Natural killer cell (primary cell): Measurements from ENCODE around the gene SP7. TPM values are rescaled to one million over a fixed set of nuclear protein-coding genes. Genes with fewer than 3 reads are reported as not detected.

ENCODE experiments used
- ATAC-seq, 3 donors: fragments of 150-1000 bp in 2 of 3; fragments of 200-7000 bp in 1 of 3; cut with Tn5 transposase; 1 replicate in 1 of 3; 2 replicates in 2 of 3; pipeline ENCODE4 v1.10.0; 2021; ENCODE audit warnings: mild to moderate bottlenecking in 2 of 3, moderate library complexity in 2 of 3
- DNase-seq, 2 donors: peaks; one replicate each; pipeline versions ENCODE4 v3.0.0 to v3.0.0-alpha.2; 2013 to 2021; ENCODE audit warnings: mixed read lengths in 1 of 2
- H3K27ac ChIP-seq: one replicate; pipeline ENCODE4 v1.5.1; 2013; ENCODE audit warnings: mild to moderate bottlenecking, low read length
- H3K27me3 ChIP-seq: one replicate; pipeline ENCODE4 v1.6.1; 2013; ENCODE audit warnings: low read length; ENCODE audit not compliant: control insufficient read depth, insufficient read depth
- H3K36me3 ChIP-seq: one replicate; pipeline ENCODE4 v1.6.1; 2013; ENCODE audit warnings: low read length; ENCODE audit not compliant: control insufficient read depth, insufficient read depth
- H3K4me1 ChIP-seq: one replicate; pipeline ENCODE4 v1.6.1; 2013; ENCODE audit warnings: low read length; ENCODE audit not compliant: control insufficient read depth, insufficient read depth
- H3K4me3 ChIP-seq: one replicate; pipeline ENCODE4 v1.5.1; 2013; ENCODE audit warnings: low read length
- H3K9me3 ChIP-seq: one replicate; pipeline ENCODE4 v1.6.1; 2013; ENCODE audit warnings: low read length; ENCODE audit not compliant: control insufficient read depth, insufficient read depth
- H3K27ac Mint-ChIP-seq, 2 donors: one replicate each; pipeline ENCODE4 v1.8.0; 2022; ENCODE audit warnings: mild to moderate bottlenecking in 2 of 2, mixed read lengths in 2 of 2, moderate library complexity in 1 of 2
- H3K27me3 Mint-ChIP-seq, 2 donors: one replicate each; pipeline ENCODE4 v1.8.0; 2022; ENCODE audit warnings: low read depth in 2 of 2, mixed read lengths in 2 of 2
- H3K36me3 Mint-ChIP-seq: one replicate; pipeline ENCODE4 v1.8.0; 2022; ENCODE audit warnings: mixed read lengths
- H3K4me1 Mint-ChIP-seq, 2 donors: one replicate each; pipeline ENCODE4 v1.8.0; 2022; ENCODE audit warnings: mixed read lengths in 2 of 2
- H3K4me3 Mint-ChIP-seq: one replicate; pipeline ENCODE4 v1.8.0; 2022; ENCODE audit warnings: mild to moderate bottlenecking, moderate library complexity, mixed read lengths
- H3K9me3 Mint-ChIP-seq, 2 donors: one replicate each; pipeline ENCODE4 v1.8.0; 2022; ENCODE audit warnings: mixed read lengths in 2 of 2
- WGBS: methylation state at CpG from one replicate; pipeline ENCODE4 v1.1.7; 2013; ENCODE audit warnings: missing lambda C conversion rate; ENCODE audit not compliant: insufficient coverage; 5-methylcytosine and 5-hydroxymethylcytosine counted together
- intact Hi-C: fragments of 100-400 bp; cut with micrococcal nuclease; formaldehyde crosslinking; loops from one replicate; pipeline ENCODE4 v1.14.2; 2022
- total RNA-seq, 4 donors: library from RNA; stranded (reverse); fragments of 120-200 nt in 1 of 4; gene quantifications; one replicate each; pipeline versions ENCODE4 v1.2.3 to v1.2.4, GENCODE V29; 2013 to 2022
- TF ChIP-seq, protein P1 (sequence below): fragments of 200-600 bp; IDR thresholded peaks from one replicate; pipeline ENCODE4 v1.8.0; 2022; ENCODE audit warnings: antibody characterized with exemption

SP7 gene
- total RNA-seq, 3 donors from 2014 or later (not counting 1 experiment from before 2014, with no cell fraction given) = 0.07 TPM; not detected in 2

DNA sequence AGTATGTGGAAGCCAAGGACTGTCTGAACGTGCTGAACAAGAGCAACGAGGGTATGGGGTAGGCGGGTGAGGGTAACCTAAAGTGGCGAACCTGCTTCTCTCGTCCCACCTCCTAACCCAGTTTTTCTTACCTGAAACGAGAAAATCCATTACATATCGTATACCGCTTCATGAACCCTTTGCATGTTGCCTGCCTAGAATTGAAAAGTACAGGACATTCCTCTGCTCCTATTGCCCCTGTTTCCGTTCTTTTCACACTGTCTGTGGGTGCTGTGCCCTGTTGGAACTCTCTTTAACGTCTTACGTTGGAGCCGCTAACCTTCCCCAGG lies 40.3 kb downstream of the SP7 start:
- TF ChIP-seq, protein P1, sequence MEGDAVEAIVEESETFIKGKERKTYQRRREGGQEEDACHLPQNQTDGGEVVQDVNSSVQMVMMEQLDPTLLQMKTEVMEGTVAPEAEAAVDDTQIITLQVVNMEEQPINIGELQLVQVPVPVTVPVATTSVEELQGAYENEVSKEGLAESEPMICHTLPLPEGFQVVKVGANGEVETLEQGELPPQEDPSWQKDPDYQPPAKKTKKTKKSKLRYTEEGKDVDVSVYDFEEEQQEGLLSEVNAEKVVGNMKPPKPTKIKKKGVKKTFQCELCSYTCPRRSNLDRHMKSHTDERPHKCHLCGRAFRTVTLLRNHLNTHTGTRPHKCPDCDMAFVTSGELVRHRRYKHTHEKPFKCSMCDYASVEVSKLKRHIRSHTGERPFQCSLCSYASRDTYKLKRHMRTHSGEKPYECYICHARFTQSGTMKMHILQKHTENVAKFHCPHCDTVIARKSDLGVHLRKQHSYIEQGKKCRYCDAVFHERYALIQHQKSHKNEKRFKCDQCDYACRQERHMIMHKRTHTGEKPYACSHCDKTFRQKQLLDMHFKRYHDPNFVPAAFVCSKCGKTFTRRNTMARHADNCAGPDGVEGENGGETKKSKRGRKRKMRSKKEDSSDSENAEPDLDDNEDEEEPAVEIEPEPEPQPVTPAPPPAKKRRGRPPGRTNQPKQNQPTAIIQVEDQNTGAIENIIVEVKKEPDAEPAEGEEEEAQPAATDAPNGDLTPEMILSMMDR = no peak
- DNase-seq (no peak), ATAC-seq (peak in 2 of 3 donors; percentile 2)
- peak overlapping the region; percentile 75 for H3K27ac ChIP-seq
- peaks cover 48 to 51% of the 10 kb centered on the region in 2 donors for H3K4me1 Mint-ChIP-seq
- intact Hi-C loops = loop anchor here (1.0 to 5.0 kb wide), 2 partner anchors 25 to 74 kb away; partner anchors contain the start of gene AAAS
- H3K4me3 Mint-ChIP-seq = peak overlapping the region; percentile 96
- H3K4me1 ChIP-seq = peaks cover 42% of the 10 kb centered on the region
- no peaks in the 10 kb centered on the region for H3K9me3 ChIP-seq
- H3K27ac Mint-ChIP-seq = peak overlapping the region; percentile 95 to 98
- no peaks in the 10 kb centered on the region for H3K9me3 Mint-ChIP-seq
- no peaks in the 10 kb centered on the region for H3K36me3 Mint-ChIP-seq
- no peaks in the 10 kb centered on the region for H3K27me3 ChIP-seq
- WGBS = 11% methylated on average over 9 of the region's 12 CpGs
- H3K4me3 ChIP-seq = peak overlapping the region; percentile 79
- peaks cover 10% of the 10 kb centered on the region for H3K36me3 ChIP-seq
- H3K27me3 Mint-ChIP-seq = no peaks in the 10 kb centered on the region

DNA sequence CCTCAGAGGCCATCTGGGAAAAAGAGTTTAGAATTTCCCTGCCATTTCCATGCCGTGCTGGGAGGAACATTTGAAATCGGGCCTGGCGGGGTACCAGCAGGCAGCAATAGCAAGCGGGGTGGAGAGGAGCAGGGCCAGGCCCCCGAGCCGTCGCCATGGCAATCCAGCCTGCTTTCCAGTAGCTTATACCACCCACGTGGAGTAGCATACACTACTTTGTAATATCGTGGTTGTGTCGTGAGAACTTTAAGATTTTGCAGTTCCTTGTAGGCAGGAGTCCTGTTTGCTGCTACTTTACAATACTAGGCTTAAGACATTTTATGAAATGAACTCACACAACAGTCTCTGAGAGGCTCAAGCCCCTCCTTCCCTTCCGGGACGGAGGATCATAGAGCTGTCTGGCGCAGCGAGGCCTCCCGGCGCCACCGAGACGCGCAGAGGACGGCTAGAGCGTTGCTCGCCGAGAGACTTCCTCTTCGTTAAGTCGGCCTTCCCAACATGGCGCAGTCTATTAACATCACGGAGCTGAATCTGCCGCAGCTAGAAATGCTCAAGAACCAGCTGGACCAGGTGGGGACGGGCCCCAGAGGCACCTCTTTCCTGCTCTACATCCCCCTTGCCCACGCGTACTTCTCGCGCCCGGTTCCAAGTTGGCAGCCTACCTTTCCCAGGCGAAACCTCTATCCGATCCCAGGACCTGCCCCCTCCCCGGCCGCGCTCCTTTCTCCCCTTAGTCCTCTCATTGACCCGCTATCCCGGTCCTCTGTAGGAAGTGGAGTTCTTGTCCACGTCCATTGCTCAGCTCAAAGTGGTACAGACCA lies 40.9 kb downstream of the SP7 start, which contains the start of gene PFDN5:
TSS of gene PFDN5 (plus strand) at position 473 of the 821 bp plus-strand sequence. CDS start at position 499, 26 bp downstream.
- no peaks in the 10 kb centered on the region for H3K27me3 Mint-ChIP-seq
- intact Hi-C loops = loop anchor here (1.0 to 5.0 kb wide), 2 partner anchors 26 to 73 kb away; partner anchors contain the start of gene AAAS
- under 1% methylated on average over 36 of the region's 42 CpGs for WGBS
- H3K36me3 Mint-ChIP-seq = no peaks in the 10 kb centered on the region
- Histone ChIP-seq H3K36me3 (peaks cover 10% of the 10 kb centered on the region), H3K4me1 (peaks cover 36% of the 10 kb centered on the region), H3K4me3 (peak within 1 kb of the TSS; percentile 79), H3K27ac (peak within 1 kb of the TSS; percentile 75), H3K27me3 (no peaks in the 10 kb centered on the region), H3K9me3 (no peaks in the 10 kb centered on the region)
- peak; percentile 90 to 97 (median 92) for ATAC-seq
- peak; percentile 77 to 95 for DNase-seq
- peaks cover 42 to 46% of the 10 kb centered on the region in 2 donors for H3K4me1 Mint-ChIP-seq
- TF ChIP-seq, protein P1 = no peak
- peak within 1 kb of the TSS; percentile 95 to 98 for H3K27ac Mint-ChIP-seq
- no peaks in the 10 kb centered on the region for H3K9me3 Mint-ChIP-seq
- peak within 1 kb of the TSS; percentile 96 for H3K4me3 Mint-ChIP-seq

DNA sequence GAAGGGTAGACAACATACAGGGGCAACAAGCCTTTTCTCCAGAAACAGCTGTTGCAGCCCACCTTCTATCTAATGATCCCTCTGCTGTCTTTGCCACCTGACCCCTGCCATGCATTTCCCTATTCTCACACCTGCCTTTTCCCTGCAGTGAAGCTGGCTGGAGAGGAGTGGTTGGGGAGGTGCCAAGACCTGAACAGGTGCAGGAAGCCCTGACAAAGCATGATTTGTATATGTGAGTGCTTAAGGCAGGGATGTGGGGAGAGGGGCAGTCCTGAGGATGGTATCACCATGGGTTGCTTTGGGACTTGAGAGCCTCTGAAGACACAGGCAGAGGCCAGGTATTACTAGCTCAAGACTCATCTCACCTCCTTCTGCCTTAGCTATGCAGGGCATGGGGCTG lies 43.7 kb downstream of the SP7 start:
- peaks cover 2% of the 10 kb centered on the region for H3K36me3 ChIP-seq
- no peaks in the 10 kb centered on the region for H3K9me3 Mint-ChIP-seq
- H3K36me3 Mint-ChIP-seq = no peaks in the 10 kb centered on the region
- ATAC-seq (no peak), DNase-seq (no peak)
- no peak overlapping the region for H3K4me3 ChIP-seq
- H3K9me3 ChIP-seq = no peaks in the 10 kb centered on the region
- H3K27me3 ChIP-seq = no peaks in the 10 kb centered on the region
- TF ChIP-seq, protein P1 = no peak
- no peak overlapping the region for H3K27ac Mint-ChIP-seq
- no peaks in the 10 kb centered on the region for H3K27me3 Mint-ChIP-seq
- peaks cover 31% of the 10 kb centered on the region in 2 donors for H3K4me1 Mint-ChIP-seq
- H3K27ac ChIP-seq = no peak overlapping the region
- peaks cover 20% of the 10 kb centered on the region for H3K4me1 ChIP-seq
- intact Hi-C loops = no loop called here
- no peak overlapping the region for H3K4me3 Mint-ChIP-seq
